Endothelial cell of umbilical vein (primary cell): Measurements from ENCODE around the gene CD81.

ENCODE experiments used
- CTCF ChIP-seq, 2 donors: IDR thresholded peaks; 1 replicate in 1 of 2; 2 replicates in 1 of 2; pipeline ENCODE4 v1.5.1; 2011; ENCODE audit warnings: low read length in 2 of 2, mild to moderate bottlenecking in 2 of 2, moderate library complexity in 2 of 2, control low read depth in 1 of 2, inconsistent platforms in 1 of 2, low read depth in 1 of 2; ENCODE audit not compliant: insufficient read depth in 1 of 2; ENCODE audit errors: extremely low read depth in 1 of 2
- EZH2 ChIP-seq: IDR thresholded peaks from 2 replicates; pipeline ENCODE4 v1.6.1; 2012; ENCODE audit warnings: borderline replicate concordance, low read depth, mild to moderate bottlenecking, moderate library complexity, low read length, inconsistent platforms; ENCODE audit not compliant: severe bottlenecking
- FOS ChIP-seq: IDR thresholded peaks from 2 replicates; pipeline ENCODE4 v1.6.1; 2011; ENCODE audit warnings: mild to moderate bottlenecking, low read length, moderate library complexity, borderline replicate concordance; ENCODE audit not compliant: insufficient read depth
- JUN ChIP-seq: IDR thresholded peaks from 2 replicates; pipeline ENCODE4 v1.6.1; 2011; ENCODE audit warnings: borderline replicate concordance, low read depth; ENCODE audit not compliant: insufficient read length, insufficient read depth
- MAX ChIP-seq: IDR thresholded peaks from 2 replicates; pipeline ENCODE4 v1.6.1; 2011; ENCODE audit not compliant: insufficient read depth, insufficient read length
- MYC ChIP-seq: IDR thresholded peaks from one replicate; pipeline ENCODE4 v1.6.1; 2011; ENCODE audit warnings: mild to moderate bottlenecking, low read depth, low read length
- POLR2A ChIP-seq: IDR thresholded peaks from 2 replicates; pipeline ENCODE4 v1.6.1; 2012; ENCODE audit warnings: low read depth, mild to moderate bottlenecking, control low read depth, low read length
- POLR2AphosphoS5 ChIP-seq: IDR thresholded peaks from 2 replicates; pipeline ENCODE4 v1.6.1; 2012; ENCODE audit warnings: low read depth, mild to moderate bottlenecking, control low read depth, low read length, moderate library complexity; ENCODE audit not compliant: insufficient read depth

- TF ChIP-seq CTCF (IDR thresholded peaks at IDR 0.05; ENCODE audit: extremely low read depth in 1 of 2, insufficient read depth in 1 of 2, low read depth in 1 of 2, low read length in 2 of 2) (no peak), EZH2 (no peak), MAX (no peak), MYC (no peak), POLR2A (no peak), POLR2AphosphoS5 (no peak), FOS (no peak), JUN (no peak)
These were observed 19.4 kb downstream of the CD81 start for GRCh38 chr11:2396471-2396870.
